Measurements from ENCODE around the gene ZBTB42.
"Not testable (repeated sequence)": the region's sequence is repeated elsewhere in the genome, so short reads cannot be mapped to it uniquely, and the experiment has no call there.

The ZBTB42 gene

GRCh38 chr14:104836171-104836935, 35.5 kb downstream of the ZBTB42 start:
- not testable (repeated sequence) for DNase-seq (ENCODE audit: low read depth in 2 of 2)

GRCh38 chr14:104841730-104842129, 40.8 kb downstream of the ZBTB42 start:
- no peak for DNase-seq (ENCODE audit: low read depth in 2 of 2)

- DNase-seq (ENCODE audit: low read depth in 2 of 2) = no peak
Measured at GRCh38 chr14:104843006-104843405, 42.1 kb downstream of the ZBTB42 start.

- no peak for DNase-seq (ENCODE audit: low read depth in 2 of 2)
Measured at GRCh38 chr14:104843442-104844305, 42.8 kb downstream of the ZBTB42 start.

GRCh38 chr14:104844306-104845032, 43.6 kb downstream of the ZBTB42 start:
- no peak for DNase-seq (ENCODE audit: low read depth in 2 of 2)

- no peak for DNase-seq (ENCODE audit: low read depth in 2 of 2)
Measured at GRCh38 chr14:104845033-104845666, 44.2 kb downstream of the ZBTB42 start.

- DNase-seq (ENCODE audit: low read depth in 2 of 2) = no peak
Measured at GRCh38 chr14:104845834-104846441, 45.0 kb downstream of the ZBTB42 start.

- DNase-seq (ENCODE audit: low read depth in 2 of 2) = no peak
Measured at GRCh38 chr14:104852280-104852663, 51.4 kb downstream of the ZBTB42 start.
